ENCODE results near the gene ACSS1.

ACSS1 gene

DNA sequence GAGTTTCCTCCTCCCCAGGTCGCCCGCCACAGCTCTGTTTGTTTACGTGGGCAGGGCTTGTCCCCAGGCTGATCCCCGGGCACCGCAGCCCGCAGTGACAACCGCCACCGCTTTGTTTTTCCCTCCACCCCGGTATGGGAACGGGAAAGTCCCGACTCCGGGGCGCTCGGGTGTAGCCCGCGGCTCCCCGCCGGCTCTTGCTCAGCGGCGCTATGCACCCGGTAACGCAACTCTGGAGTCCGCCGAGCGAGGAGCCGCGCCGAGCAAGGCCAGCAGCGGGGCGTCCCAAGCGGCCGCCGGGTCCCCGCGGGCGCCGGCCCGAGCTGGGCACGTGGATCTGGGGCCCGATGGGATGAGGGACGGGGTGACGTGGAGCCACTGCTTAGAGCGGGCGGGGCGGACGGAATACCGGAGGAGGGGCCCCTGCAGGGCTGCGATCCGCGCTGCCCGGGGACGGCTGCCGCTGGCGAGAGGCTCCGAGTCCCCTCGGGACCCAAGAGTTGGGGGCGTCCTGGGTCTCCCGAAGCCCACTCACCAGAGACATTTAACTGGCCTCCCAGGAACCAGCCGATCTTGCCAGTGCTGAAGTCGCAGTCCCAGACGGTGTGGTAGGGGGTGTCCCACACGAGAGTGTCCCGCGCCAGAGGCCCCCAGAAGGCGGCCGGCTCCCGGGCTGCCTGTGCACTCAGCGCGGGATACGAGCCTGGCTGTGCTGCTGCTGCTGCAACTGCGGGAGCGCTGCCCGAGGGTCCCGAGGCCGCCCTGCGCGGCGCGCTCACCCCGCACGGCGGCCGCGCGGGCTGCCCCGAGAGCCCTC is 497 bp downstream of the ACSS1 start:
- peak overlapping the region; percentile 80 for H3K27ac ChIP-seq (replicated peaks)
- H3K27me3 ChIP-seq (ENCODE audit: insufficient read depth, poor library complexity, severe bottlenecking) = no peaks in the 10 kb centered on the region
- H3K4me3 ChIP-seq (replicated peaks; ENCODE audit: insufficient read depth, low read length) = peak overlapping the region; percentile 50
- DNase-seq (ENCODE audit: low read depth in 1 of 2, low spot score in 1 of 2) = peak in 1 of 2 experiments; percentile 84
- TF ChIP-seq, protein P1, sequence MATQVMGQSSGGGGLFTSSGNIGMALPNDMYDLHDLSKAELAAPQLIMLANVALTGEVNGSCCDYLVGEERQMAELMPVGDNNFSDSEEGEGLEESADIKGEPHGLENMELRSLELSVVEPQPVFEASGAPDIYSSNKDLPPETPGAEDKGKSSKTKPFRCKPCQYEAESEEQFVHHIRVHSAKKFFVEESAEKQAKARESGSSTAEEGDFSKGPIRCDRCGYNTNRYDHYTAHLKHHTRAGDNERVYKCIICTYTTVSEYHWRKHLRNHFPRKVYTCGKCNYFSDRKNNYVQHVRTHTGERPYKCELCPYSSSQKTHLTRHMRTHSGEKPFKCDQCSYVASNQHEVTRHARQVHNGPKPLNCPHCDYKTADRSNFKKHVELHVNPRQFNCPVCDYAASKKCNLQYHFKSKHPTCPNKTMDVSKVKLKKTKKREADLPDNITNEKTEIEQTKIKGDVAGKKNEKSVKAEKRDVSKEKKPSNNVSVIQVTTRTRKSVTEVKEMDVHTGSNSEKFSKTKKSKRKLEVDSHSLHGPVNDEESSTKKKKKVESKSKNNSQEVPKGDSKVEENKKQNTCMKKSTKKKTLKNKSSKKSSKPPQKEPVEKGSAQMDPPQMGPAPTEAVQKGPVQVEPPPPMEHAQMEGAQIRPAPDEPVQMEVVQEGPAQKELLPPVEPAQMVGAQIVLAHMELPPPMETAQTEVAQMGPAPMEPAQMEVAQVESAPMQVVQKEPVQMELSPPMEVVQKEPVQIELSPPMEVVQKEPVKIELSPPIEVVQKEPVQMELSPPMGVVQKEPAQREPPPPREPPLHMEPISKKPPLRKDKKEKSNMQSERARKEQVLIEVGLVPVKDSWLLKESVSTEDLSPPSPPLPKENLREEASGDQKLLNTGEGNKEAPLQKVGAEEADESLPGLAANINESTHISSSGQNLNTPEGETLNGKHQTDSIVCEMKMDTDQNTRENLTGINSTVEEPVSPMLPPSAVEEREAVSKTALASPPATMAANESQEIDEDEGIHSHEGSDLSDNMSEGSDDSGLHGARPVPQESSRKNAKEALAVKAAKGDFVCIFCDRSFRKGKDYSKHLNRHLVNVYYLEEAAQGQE (IDR thresholded peaks at IDR 0.05; ENCODE audit: insufficient replicate concordance, low read depth) = peak; percentile 21
- TF ChIP-seq GABPA (IDR thresholded peaks at IDR 0.05; ENCODE audit: low read depth) (peak; percentile 13; the same call in 1 of the 2 replicates), SPI1 (IDR thresholded peaks at IDR 0.05; ENCODE audit: borderline replicate concordance, low read depth) (no peak)
- TF ChIP-seq, protein P2, sequence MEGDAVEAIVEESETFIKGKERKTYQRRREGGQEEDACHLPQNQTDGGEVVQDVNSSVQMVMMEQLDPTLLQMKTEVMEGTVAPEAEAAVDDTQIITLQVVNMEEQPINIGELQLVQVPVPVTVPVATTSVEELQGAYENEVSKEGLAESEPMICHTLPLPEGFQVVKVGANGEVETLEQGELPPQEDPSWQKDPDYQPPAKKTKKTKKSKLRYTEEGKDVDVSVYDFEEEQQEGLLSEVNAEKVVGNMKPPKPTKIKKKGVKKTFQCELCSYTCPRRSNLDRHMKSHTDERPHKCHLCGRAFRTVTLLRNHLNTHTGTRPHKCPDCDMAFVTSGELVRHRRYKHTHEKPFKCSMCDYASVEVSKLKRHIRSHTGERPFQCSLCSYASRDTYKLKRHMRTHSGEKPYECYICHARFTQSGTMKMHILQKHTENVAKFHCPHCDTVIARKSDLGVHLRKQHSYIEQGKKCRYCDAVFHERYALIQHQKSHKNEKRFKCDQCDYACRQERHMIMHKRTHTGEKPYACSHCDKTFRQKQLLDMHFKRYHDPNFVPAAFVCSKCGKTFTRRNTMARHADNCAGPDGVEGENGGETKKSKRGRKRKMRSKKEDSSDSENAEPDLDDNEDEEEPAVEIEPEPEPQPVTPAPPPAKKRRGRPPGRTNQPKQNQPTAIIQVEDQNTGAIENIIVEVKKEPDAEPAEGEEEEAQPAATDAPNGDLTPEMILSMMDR (IDR thresholded peaks at IDR 0.05; ENCODE audit: insufficient read depth, low read length) = no peak

DNA sequence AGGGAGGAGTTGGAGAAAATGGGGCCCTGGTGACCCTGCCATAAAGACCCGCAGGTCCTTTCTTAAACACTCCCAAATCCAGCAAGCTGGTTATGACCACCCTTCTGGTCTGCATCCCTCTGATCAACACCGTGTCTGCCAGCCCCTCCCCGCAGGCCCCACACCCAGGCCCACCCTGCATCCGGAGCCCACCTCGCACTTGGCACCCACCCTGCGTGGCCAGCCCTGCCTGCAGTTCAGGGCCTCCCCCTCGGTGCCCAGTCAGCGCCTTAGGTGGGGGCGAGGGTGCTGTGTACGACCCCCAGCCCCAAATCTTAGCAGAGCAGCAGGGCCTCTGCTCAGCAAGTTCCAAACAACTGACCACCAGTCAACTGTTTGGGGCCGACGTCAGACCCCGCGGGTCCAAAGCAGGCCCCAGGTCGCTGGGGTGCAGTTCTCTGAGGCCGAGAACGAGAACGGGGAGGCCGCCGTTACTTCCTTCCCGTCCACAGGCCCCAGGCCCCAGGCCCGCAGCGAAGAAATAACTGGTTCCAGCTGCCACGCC is 1.2 kb downstream of the ACSS1 start:
- no peaks in the 10 kb centered on the region for H3K27me3 ChIP-seq (ENCODE audit: insufficient read depth, poor library complexity, severe bottlenecking)
- peak overlapping the region; percentile 80 for H3K27ac ChIP-seq (replicated peaks)
- TF ChIP-seq POLR2AphosphoS5 (IDR thresholded peaks at IDR 0.05; ENCODE audit: low read depth) = no peak
- TF ChIP-seq SPI1 (IDR thresholded peaks at IDR 0.05; ENCODE audit: borderline replicate concordance, low read depth) = peak; percentile 28; the same call in 1 of the 2 replicates
- no peak for TF ChIP-seq GABPA (IDR thresholded peaks at IDR 0.05; ENCODE audit: low read depth)
- TF ChIP-seq, protein P1 (IDR thresholded peaks at IDR 0.05; ENCODE audit: insufficient replicate concordance, low read depth) = no peak
- DNase-seq (ENCODE audit: low read depth in 1 of 2, low spot score in 1 of 2) = no peak
- peak overlapping the region; percentile 50 for H3K4me3 ChIP-seq (replicated peaks; ENCODE audit: insufficient read depth, low read length)

DNA sequence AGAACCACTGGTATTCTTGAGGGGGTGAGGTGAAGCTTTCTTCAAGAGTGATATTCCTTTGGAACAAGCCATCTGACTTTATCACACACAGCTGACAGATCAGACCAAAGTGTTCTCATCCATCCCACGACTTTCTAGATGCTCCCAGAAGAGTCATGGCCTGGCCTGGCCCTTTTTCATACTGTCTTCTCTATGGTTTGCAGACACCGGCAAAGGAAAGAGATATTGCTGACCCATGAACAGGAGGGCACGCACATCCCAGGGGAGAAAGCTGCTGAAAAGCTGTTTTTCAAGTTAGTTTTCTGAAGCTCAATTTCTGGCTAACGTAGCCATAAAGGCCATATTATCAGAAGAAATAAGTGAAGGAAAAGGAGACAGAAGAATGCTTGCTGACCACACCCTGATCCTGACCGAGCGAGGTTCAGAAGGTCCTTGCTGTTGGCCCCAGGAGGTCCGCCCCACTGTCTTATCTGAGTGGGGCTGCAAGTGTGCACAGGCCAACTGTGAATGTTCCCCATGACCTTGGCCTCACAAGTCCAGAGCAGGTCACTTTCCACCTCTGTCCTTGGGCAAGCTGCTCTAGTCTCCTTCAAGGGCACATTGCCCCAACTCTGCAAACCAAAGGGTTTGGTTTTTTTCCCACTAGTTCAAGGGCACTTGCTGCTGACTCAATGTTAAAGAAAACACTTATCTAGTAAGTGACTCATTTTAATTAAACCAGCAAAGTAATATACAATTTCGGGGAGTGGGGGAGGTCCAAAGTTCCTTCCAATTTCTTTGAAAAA is 2.0 kb downstream of the ACSS1 start:
- Histone ChIP-seq H3K27ac (replicated peaks) (no peak overlapping the region), H3K27me3 (ENCODE audit: insufficient read depth, poor library complexity, severe bottlenecking) (no peaks in the 10 kb centered on the region), H3K4me3 (replicated peaks; ENCODE audit: insufficient read depth, low read length) (no peak overlapping the region)
- no peak for DNase-seq (ENCODE audit: low read depth in 1 of 2, low spot score in 1 of 2)
- TF ChIP-seq POLR2AphosphoS5 (IDR thresholded peaks at IDR 0.05; ENCODE audit: low read depth) = no peak
- TF ChIP-seq, protein P2 (IDR thresholded peaks at IDR 0.05; ENCODE audit: insufficient read depth, low read length) = no peak
- no peak for TF ChIP-seq GABPA (IDR thresholded peaks at IDR 0.05; ENCODE audit: low read depth)
